ENCODE results near the gene RPS2. TPM values are rescaled to one million over a fixed set of nuclear protein-coding genes. Genes with fewer than 3 reads are reported as not detected.

Gene RPS2
- total and polyA plus RNA-seq, 2 of the 8 experiments (the other 6 are each of a cell fraction or from before 2014, with no cell fraction given), result 4,042 to 16,783 TPM

GRCh38 chr16:1974157-1975070 lies 9.8 kb upstream of the RPS2 start (continued):
- no peak for TF ChIP-seq SP1 (IDR thresholded peaks at IDR 0.05; ENCODE audit: low read depth, low read length)
- TF ChIP-seq, protein P1, sequence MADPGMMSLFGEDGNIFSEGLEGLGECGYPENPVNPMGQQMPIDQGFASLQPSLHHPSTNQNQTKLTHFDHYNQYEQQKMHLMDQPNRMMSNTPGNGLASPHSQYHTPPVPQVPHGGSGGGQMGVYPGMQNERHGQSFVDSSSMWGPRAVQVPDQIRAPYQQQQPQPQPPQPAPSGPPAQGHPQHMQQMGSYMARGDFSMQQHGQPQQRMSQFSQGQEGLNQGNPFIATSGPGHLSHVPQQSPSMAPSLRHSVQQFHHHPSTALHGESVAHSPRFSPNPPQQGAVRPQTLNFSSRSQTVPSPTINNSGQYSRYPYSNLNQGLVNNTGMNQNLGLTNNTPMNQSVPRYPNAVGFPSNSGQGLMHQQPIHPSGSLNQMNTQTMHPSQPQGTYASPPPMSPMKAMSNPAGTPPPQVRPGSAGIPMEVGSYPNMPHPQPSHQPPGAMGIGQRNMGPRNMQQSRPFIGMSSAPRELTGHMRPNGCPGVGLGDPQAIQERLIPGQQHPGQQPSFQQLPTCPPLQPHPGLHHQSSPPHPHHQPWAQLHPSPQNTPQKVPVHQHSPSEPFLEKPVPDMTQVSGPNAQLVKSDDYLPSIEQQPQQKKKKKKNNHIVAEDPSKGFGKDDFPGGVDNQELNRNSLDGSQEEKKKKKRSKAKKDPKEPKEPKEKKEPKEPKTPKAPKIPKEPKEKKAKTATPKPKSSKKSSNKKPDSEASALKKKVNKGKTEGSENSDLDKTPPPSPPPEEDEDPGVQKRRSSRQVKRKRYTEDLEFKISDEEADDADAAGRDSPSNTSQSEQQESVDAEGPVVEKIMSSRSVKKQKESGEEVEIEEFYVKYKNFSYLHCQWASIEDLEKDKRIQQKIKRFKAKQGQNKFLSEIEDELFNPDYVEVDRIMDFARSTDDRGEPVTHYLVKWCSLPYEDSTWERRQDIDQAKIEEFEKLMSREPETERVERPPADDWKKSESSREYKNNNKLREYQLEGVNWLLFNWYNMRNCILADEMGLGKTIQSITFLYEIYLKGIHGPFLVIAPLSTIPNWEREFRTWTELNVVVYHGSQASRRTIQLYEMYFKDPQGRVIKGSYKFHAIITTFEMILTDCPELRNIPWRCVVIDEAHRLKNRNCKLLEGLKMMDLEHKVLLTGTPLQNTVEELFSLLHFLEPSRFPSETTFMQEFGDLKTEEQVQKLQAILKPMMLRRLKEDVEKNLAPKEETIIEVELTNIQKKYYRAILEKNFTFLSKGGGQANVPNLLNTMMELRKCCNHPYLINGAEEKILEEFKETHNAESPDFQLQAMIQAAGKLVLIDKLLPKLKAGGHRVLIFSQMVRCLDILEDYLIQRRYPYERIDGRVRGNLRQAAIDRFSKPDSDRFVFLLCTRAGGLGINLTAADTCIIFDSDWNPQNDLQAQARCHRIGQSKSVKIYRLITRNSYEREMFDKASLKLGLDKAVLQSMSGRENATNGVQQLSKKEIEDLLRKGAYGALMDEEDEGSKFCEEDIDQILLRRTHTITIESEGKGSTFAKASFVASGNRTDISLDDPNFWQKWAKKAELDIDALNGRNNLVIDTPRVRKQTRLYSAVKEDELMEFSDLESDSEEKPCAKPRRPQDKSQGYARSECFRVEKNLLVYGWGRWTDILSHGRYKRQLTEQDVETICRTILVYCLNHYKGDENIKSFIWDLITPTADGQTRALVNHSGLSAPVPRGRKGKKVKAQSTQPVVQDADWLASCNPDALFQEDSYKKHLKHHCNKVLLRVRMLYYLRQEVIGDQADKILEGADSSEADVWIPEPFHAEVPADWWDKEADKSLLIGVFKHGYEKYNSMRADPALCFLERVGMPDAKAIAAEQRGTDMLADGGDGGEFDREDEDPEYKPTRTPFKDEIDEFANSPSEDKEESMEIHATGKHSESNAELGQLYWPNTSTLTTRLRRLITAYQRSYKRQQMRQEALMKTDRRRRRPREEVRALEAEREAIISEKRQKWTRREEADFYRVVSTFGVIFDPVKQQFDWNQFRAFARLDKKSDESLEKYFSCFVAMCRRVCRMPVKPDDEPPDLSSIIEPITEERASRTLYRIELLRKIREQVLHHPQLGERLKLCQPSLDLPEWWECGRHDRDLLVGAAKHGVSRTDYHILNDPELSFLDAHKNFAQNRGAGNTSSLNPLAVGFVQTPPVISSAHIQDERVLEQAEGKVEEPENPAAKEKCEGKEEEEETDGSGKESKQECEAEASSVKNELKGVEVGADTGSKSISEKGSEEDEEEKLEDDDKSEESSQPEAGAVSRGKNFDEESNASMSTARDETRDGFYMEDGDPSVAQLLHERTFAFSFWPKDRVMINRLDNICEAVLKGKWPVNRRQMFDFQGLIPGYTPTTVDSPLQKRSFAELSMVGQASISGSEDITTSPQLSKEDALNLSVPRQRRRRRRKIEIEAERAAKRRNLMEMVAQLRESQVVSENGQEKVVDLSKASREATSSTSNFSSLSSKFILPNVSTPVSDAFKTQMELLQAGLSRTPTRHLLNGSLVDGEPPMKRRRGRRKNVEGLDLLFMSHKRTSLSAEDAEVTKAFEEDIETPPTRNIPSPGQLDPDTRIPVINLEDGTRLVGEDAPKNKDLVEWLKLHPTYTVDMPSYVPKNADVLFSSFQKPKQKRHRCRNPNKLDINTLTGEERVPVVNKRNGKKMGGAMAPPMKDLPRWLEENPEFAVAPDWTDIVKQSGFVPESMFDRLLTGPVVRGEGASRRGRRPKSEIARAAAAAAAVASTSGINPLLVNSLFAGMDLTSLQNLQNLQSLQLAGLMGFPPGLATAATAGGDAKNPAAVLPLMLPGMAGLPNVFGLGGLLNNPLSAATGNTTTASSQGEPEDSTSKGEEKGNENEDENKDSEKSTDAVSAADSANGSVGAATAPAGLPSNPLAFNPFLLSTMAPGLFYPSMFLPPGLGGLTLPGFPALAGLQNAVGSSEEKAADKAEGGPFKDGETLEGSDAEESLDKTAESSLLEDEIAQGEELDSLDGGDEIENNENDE (IDR thresholded peaks at IDR 0.05; ENCODE audit: insufficient replicate concordance, low read length), result no peak
- no peak for TF ChIP-seq POLR2A (IDR thresholded peaks at IDR 0.05; ENCODE audit: control extremely low read depth in 1 of 2, low read depth in 2 of 2, low read length in 2 of 2)
- no peak for TF ChIP-seq GTF2F1 (IDR thresholded peaks at IDR 0.05; ENCODE audit: borderline replicate concordance, low read depth, low read length)
- TF ChIP-seq BRCA1 (IDR thresholded peaks at IDR 0.05; ENCODE audit: low read depth, low read length), result no peak
- no peak for TF ChIP-seq TCF12 (IDR thresholded peaks at IDR 0.05; ENCODE audit: low read depth, low read length)
- no peak for TF ChIP-seq ZNF274 (IDR thresholded peaks at IDR 0.05; ENCODE audit: borderline replicate concordance, extremely low read depth, low read length)
- no peak for TF ChIP-seq KDM5A (IDR thresholded peaks at IDR 0.05; ENCODE audit: low read length)

Data from H1 (cell line).